HTR-8/SVneo (cell line): ENCODE results near the gene TIMM50.
"Not testable (repeated sequence)": the region's sequence is repeated elsewhere in the genome, so short reads cannot be mapped to it uniquely, and the experiment has no call there.

ENCODE experiments used
- DNase-seq: peaks from one replicate; pipeline ENCODE4 v3.0.0; 2011; ENCODE audit warnings: low spot score, mixed read lengths; ENCODE audit not compliant: insufficient read length
- FAIRE-seq: peaks from 2 replicates; lab custom pipeline; 2011; peaks lifted over from hg19 to GRCh38; lab: Jason Lieb, UNC

The TIMM50 gene

GRCh38 chr19:39480337-39481228 lies at the start of gene TIMM50:
TSS of gene TIMM50 (plus strand) at chr19:39480838. CDS start at chr19:39480854, 16 bp downstream.
- FAIRE-seq (peak; percentile 95), DNase-seq (peak; percentile 93)

- no peak for DNase-seq
These were observed 48.0 kb upstream of the TIMM50 start for GRCh38 chr19:39432677-39433025.

GRCh38 chr19:39433480-39434079 lies 47.1 kb upstream of the TIMM50 start:
- FAIRE-seq (no peak), DNase-seq (no peak)

More at GRCh38 chr19:39432677-39433025, 48.0 kb upstream of the TIMM50 start:
- no peak for FAIRE-seq

GRCh38 chr19:39434123-39435076 lies 46.2 kb upstream of the TIMM50 start:
- DNase-seq (no peak), FAIRE-seq (no peak)

GRCh38 chr19:39435499-39436349 lies 44.9 kb upstream of the TIMM50 start, which contains the start of gene RPS16:
TSS of gene RPS16 (minus strand) at chr19:39435949. CDS start at chr19:39435895, 54 bp downstream.
- DNase-seq = peak; percentile 89
- FAIRE-seq = peak; percentile 48

GRCh38 chr19:39436350-39436716 lies 44.3 kb upstream of the TIMM50 start:
- DNase-seq (no peak), FAIRE-seq (no peak)

- no peak for FAIRE-seq
- no peak for DNase-seq
These were observed 42.2 kb upstream of the TIMM50 start for GRCh38 chr19:39438270-39438934.

GRCh38 chr19:39444598-39445195 lies 35.9 kb upstream of the TIMM50 start:
- DNase-seq = no peak
- no peak for FAIRE-seq

- peak; percentile 99 for DNase-seq
- peak; percentile 79 for FAIRE-seq
These were observed 35.2 kb upstream of the TIMM50 start, which contains the start of gene SUPT5H for GRCh38 chr19:39445196-39446111. TSS of gene SUPT5H (plus strand) at chr19:39445582. CDS start at chr19:39445891, 309 bp downstream.

- DNase-seq = no peak
- no peak for FAIRE-seq
These were observed 34.1 kb upstream of the TIMM50 start for GRCh38 chr19:39446365-39447084.

GRCh38 chr19:39448271-39448670 lies 32.4 kb upstream of the TIMM50 start:
- FAIRE-seq = no peak
- DNase-seq = no peak

GRCh38 chr19:39449116-39449797 lies 31.4 kb upstream of the TIMM50 start:
- FAIRE-seq = no peak
- DNase-seq = no peak

GRCh38 chr19:39451257-39451656 lies 29.4 kb upstream of the TIMM50 start:
- FAIRE-seq, DNase-seq: not testable (repeated sequence)

- FAIRE-seq (no peak), DNase-seq (no peak)
These were observed 17.2 kb upstream of the TIMM50 start for GRCh38 chr19:39463403-39463802.

GRCh38 chr19:39465956-39466747 lies 14.5 kb upstream of the TIMM50 start:
- no peak for DNase-seq
- no peak for FAIRE-seq
